K562 treated with DMSO at 1 percent for 24 hours (cell line): Measurements from ENCODE around the gene NADK. TPM values are rescaled to one million over a fixed set of nuclear protein-coding genes. Genes with fewer than 3 reads are reported as not detected.

Experiments
- total RNA-seq: library from RNA; unstranded; fragments of 300-600 nt; gene quantifications from 2 replicates; pipeline ENCODE4 v1.2.3, GENCODE V29; 2022; ENCODE audit warnings: low read depth; ENCODE audit not compliant: insufficient read depth

NADK gene, protein sequence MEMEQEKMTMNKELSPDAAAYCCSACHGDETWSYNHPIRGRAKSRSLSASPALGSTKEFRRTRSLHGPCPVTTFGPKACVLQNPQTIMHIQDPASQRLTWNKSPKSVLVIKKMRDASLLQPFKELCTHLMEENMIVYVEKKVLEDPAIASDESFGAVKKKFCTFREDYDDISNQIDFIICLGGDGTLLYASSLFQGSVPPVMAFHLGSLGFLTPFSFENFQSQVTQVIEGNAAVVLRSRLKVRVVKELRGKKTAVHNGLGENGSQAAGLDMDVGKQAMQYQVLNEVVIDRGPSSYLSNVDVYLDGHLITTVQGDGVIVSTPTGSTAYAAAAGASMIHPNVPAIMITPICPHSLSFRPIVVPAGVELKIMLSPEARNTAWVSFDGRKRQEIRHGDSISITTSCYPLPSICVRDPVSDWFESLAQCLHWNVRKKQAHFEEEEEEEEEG
- total RNA-seq = 92.6 and 99.6 TPM in 2 replicates

DNA sequence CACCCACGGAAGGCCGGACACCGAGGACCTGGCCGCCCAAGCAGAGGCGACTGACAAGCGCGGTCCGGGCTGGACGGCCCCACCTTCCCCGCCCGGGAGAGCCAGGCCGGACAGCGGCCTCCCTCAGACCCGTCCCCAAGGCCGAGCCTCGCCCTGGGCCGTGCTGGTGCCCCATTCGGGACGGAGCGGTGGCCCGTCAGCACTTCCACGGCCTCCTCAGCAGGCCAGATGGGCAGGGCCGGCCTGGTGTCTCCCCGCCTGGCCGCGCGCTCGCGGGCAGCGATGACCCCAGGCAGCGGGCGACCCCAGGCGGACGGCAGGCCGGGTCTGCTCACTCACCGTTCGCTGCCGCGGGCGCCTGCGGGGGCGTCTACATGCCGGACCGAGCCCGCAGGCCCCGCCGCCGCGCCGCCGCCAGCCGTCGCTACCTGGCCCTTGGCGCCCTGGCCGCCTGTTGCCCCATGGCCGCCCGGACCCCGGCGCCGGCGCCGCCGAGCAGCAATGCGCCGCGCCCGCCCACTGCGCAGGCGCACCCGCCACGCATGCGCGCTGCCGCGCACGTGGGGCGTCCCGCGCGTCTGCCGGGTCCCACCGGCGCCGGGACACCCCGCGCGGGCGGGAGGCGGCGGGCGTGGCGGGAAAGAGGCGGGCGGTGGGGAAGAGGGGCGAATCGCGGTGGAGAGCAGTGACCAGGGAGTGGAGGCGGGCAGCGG, at the start of gene NADK:
TSS of gene NADK (minus strand) at position 521 of the 713 bp plus-strand sequence. CDS start 13,064 bp downstream, outside the sequence.

DNA sequence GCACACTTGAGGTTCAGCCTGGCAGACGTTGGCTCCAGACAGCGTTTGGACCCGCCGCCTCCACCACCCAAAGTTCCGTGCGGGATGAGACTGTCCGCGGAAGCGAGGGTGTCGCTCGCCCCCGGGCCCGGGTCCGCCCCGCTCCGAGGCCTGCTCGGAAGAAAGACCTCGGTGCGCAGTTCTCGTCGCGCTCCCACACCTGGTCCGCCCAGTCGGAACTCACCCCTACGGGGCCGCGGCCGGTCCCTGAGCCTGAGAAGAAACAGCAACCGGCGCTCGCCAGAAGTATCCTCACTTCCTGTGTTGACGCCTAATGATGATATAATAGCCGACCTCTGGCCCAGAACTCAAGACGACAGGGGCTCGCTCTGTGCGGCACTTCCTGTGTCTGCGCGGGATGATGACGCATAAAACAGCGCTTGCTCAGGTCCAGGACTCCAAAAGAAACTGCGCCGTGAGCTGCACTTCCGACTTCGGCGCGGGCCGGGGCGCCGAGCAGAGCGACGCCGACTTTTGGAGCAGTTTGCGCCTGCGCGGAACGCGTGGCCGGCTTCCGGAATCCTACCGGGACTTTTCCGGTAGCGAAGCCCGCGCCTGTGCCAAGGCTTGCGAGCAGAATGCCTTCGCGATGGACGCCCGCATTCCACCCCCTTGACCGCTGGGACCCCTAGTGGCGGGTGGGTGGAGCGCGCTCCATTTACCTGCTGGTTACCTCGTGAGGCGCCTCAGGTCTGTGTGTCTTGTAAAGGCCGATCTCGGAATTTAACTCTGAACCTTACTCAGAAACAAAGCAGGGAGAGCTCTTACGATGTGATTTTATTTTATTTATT, 54.0 kb downstream of the NADK start, which contains the start of gene CDK11A:
TSS of gene CDK11A (minus strand) at position 323 of the 830 bp plus-strand sequence. CDS start 1,539 bp downstream, outside the sequence.

Other genes starting within 250 kb of the NADK start
- gene TMEM240, start 237.8 kb downstream of the NADK start, total RNA-seq = 2.1 and 3.4 TPM in 2 replicates
- 207 and 208 TPM in 2 replicates for gene SSU72, start 203.6 kb downstream of the NADK start, total RNA-seq
- 7.3 and 8.3 TPM in 2 replicates for gene FNDC10, start 178.3 kb downstream of the NADK start, total RNA-seq
- gene MIB2, start 163.0 kb downstream of the NADK start, total RNA-seq = 79.7 and 89.3 TPM in 2 replicates
- 0.78 and 2.0 TPM in 2 replicates for gene MMP23B, start 146.3 kb downstream of the NADK start, total RNA-seq
- 45.9 and 49.0 TPM in 2 replicates for gene CDK11B, start 119.5 kb downstream of the NADK start, total RNA-seq
- 66.2 and 69.4 TPM in 2 replicates for gene SLC35E2B, start 85.7 kb downstream of the NADK start, total RNA-seq
- 55.0 and 69.4 TPM in 2 replicates for gene CDK11A, start 54.1 kb downstream of the NADK start, total RNA-seq
- 233 and 242 TPM in 2 replicates for gene GNB1, start 112.6 kb upstream of the NADK start, total RNA-seq
- gene CALML6, start 136.8 kb upstream of the NADK start, total RNA-seq = not detected in 2 replicates
- gene TMEM52, start 140.8 kb upstream of the NADK start, total RNA-seq = 4.1 and 4.2 TPM in 2 replicates
- 0.32 TPM in 1 of 2 replicates, not detected in the other for gene CFAP74, start 225.3 kb upstream of the NADK start, total RNA-seq
- gene GABRD, start 240.9 kb upstream of the NADK start, total RNA-seq = not detected in 2 replicates